ENCODE data around the gene ARHGEF19.
"Not testable (repeated sequence)": the region's sequence is repeated elsewhere in the genome, so short reads cannot be mapped to it uniquely, and the experiment has no call there.

Gene ARHGEF19

DNA sequence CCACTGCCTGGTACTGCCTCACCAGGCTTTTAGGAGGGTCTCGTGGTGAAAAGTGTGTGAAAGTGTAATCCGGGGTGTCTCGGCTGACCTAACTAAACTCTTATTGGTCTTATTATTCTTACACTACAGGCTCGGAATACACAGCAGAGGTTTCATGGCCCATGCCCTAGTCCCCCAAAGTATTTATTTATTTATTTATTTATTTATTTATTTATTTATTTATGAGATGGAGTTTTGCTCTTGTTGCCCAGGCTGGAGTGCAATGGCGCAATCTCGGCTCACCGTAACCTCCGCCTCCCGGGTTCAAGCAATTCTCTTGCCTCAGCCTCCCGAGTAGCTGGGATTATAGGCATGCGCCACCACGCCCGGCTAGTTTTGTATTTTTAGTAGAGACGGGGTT, 2.8 kb upstream of the ARHGEF19 start:
- H3K79me1 ChIP-seq (ENCODE audit: low read length), result peaks cover 12% of the 10 kb centered on the region
- not testable (repeated sequence) for H3K27ac ChIP-seq (ENCODE audit: low read depth, low read length); H4K8ac ChIP-seq (ENCODE audit: low read depth, low read length); H2BK120ac ChIP-seq (ENCODE audit: insufficient read depth, low read length, poor library complexity); H4K12ac ChIP-seq (ENCODE audit: low read depth, low read length); H3K9ac ChIP-seq (ENCODE audit: low read length); H3K79me2 ChIP-seq (ENCODE audit: control insufficient read depth, insufficient read depth, low read length, poor library complexity); H2BK5ac ChIP-seq (ENCODE audit: low read depth, low read length, poor library complexity); H3K36me3 ChIP-seq (ENCODE audit: control insufficient read depth in 1 of 2, insufficient read depth in 2 of 2, low read length in 2 of 2); H2BK12ac ChIP-seq (ENCODE audit: low read length); H3K9me3 ChIP-seq (ENCODE audit: insufficient read depth, low read depth, low read length); H4K91ac ChIP-seq (ENCODE audit: low read depth, low read length); H3K23ac ChIP-seq (ENCODE audit: low read length); H3K4ac ChIP-seq (ENCODE audit: low read depth, low read length); DNase-seq; H3K18ac ChIP-seq (ENCODE audit: low read length); H2AK5ac ChIP-seq (ENCODE audit: low read length); H3K4me3 ChIP-seq (ENCODE audit: low read depth, low read length); H3K4me2 ChIP-seq (ENCODE audit: low read length); H2AFZ ChIP-seq (ENCODE audit: insufficient read depth, low read length, poor library complexity); H3K27me3 ChIP-seq (ENCODE audit: insufficient read depth, low read length); H3K14ac ChIP-seq (ENCODE audit: low read length)
- peaks cover 28 to 34% of the 10 kb centered on the region in 2 experiments for H3K4me1 ChIP-seq (ENCODE audit: control insufficient read depth in 1 of 2, insufficient read depth in 2 of 2, low read length in 2 of 2)
- no CpG with 5 or more reads among the region's 14 CpGs for WGBS (ENCODE audit: extremely low coverage, insufficient coverage, insufficient read length)

DNA sequence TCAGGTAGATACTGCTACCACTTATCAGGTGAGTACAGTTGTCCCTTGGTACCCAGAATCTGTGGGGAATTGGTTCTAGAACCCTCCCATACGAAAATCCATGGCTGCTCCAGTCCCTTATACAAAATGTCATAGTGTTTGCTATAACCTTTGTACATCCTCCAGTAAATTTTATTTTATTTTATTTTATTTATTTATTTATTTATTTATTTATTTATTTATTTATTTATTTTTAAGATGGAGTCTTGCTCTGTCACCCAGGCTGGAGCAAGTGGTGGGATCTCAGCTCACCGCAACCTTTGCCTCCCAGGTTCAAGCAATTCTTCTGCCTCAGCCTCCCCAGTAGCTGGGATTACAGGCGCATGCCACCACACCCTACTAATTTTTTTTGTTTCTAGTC, 1.1 kb upstream of the ARHGEF19 start:
- not testable (repeated sequence) for DNase-seq; H3K9ac ChIP-seq (ENCODE audit: low read length); H3K23ac ChIP-seq (ENCODE audit: low read length); H3K14ac ChIP-seq (ENCODE audit: low read length); H3K27me3 ChIP-seq (ENCODE audit: insufficient read depth, low read length); H3K4me3 ChIP-seq (ENCODE audit: low read depth, low read length); H2AFZ ChIP-seq (ENCODE audit: insufficient read depth, low read length, poor library complexity); H3K9me3 ChIP-seq (ENCODE audit: insufficient read depth, low read depth, low read length); H2BK12ac ChIP-seq (ENCODE audit: low read length); H3K4me2 ChIP-seq (ENCODE audit: low read length); H4K12ac ChIP-seq (ENCODE audit: low read depth, low read length); H3K36me3 ChIP-seq (ENCODE audit: control insufficient read depth in 1 of 2, insufficient read depth in 2 of 2, low read length in 2 of 2); H3K27ac ChIP-seq (ENCODE audit: low read depth, low read length); H2BK5ac ChIP-seq (ENCODE audit: low read depth, low read length, poor library complexity); H2AK5ac ChIP-seq (ENCODE audit: low read length); H3K18ac ChIP-seq (ENCODE audit: low read length); H3K4ac ChIP-seq (ENCODE audit: low read depth, low read length); H2BK120ac ChIP-seq (ENCODE audit: insufficient read depth, low read length, poor library complexity); H4K8ac ChIP-seq (ENCODE audit: low read depth, low read length); H4K91ac ChIP-seq (ENCODE audit: low read depth, low read length); H3K79me2 ChIP-seq (ENCODE audit: control insufficient read depth, insufficient read depth, low read length, poor library complexity)
- H3K79me1 ChIP-seq (ENCODE audit: low read length), result peaks cover 12% of the 10 kb centered on the region
- no CpG with 5 or more reads among the region's 3 CpGs for WGBS (ENCODE audit: extremely low coverage, insufficient coverage, insufficient read length)
- H3K4me1 ChIP-seq (ENCODE audit: control insufficient read depth in 1 of 2, insufficient read depth in 2 of 2, low read length in 2 of 2), result peaks cover 28 to 34% of the 10 kb centered on the region in 2 experiments

DNA sequence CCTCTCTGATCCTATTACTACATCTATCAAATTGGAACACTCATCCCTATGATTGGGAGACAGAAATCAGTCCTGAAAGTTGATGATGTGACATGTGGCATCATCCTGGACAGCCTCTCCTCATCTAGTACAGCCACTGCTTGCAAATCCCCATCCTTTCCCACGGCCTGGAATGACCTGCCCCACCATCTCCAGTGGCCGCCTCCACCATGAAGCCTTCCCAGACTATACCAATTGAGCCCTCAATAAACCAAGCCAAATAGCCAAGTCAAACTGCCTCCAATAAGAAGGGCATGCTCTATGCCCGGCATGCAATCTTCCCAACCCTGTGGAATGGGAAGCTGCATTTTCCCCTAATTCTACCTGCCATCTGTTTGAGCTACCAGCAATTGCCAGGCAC, 561 bp upstream of the ARHGEF19 start:
- Histone ChIP-seq H3K18ac (ENCODE audit: low read length) (no peak overlapping the region), H2AFZ (ENCODE audit: insufficient read depth, low read length, poor library complexity) (no peak overlapping the region), H3K27me3 (ENCODE audit: insufficient read depth, low read length) (no peaks in the 10 kb centered on the region), H3K14ac (ENCODE audit: low read length) (no peak overlapping the region), H3K9ac (ENCODE audit: low read length) (no peak overlapping the region), H4K91ac (ENCODE audit: low read depth, low read length) (peak overlapping the region; percentile 38), H3K9me3 (ENCODE audit: insufficient read depth, low read depth, low read length) (peaks cover 3% of the 10 kb centered on the region), H2BK120ac (ENCODE audit: insufficient read depth, low read length, poor library complexity) (peak overlapping the region; percentile 16), H3K79me1 (ENCODE audit: low read length) (peaks cover 12% of the 10 kb centered on the region), H3K27ac (ENCODE audit: low read depth, low read length) (no peak overlapping the region), H3K4me2 (ENCODE audit: low read length) (peak overlapping the region; percentile 67), H4K8ac (ENCODE audit: low read depth, low read length) (peak overlapping the region; percentile 5), H2BK5ac (ENCODE audit: low read depth, low read length, poor library complexity) (peak overlapping the region; percentile 15), H2AK5ac (ENCODE audit: low read length) (peak overlapping the region; percentile 1), H3K79me2 (ENCODE audit: control insufficient read depth, insufficient read depth, low read length, poor library complexity) (peaks cover 4% of the 10 kb centered on the region), H2BK12ac (ENCODE audit: low read length) (peak overlapping the region; percentile 1), H3K4me3 (ENCODE audit: low read depth, low read length) (no peak overlapping the region), H3K4me1 (ENCODE audit: control insufficient read depth in 1 of 2, insufficient read depth in 2 of 2, low read length in 2 of 2) (peaks cover 28 to 34% of the 10 kb centered on the region in 2 experiments), H3K36me3 (ENCODE audit: control insufficient read depth in 1 of 2, insufficient read depth in 2 of 2, low read length in 2 of 2) (no peaks in the 10 kb centered on the region), H3K4ac (ENCODE audit: low read depth, low read length) (no peak overlapping the region), H3K23ac (ENCODE audit: low read length) (no peak overlapping the region), H4K12ac (ENCODE audit: low read depth, low read length) (no peak overlapping the region)
- DNase-seq, result no peak
- no CpG with 5 or more reads among the region's 3 CpGs for whole genome bisulfite sequencing (ENCODE audit: extremely low coverage, insufficient coverage, insufficient read length)

DNA sequence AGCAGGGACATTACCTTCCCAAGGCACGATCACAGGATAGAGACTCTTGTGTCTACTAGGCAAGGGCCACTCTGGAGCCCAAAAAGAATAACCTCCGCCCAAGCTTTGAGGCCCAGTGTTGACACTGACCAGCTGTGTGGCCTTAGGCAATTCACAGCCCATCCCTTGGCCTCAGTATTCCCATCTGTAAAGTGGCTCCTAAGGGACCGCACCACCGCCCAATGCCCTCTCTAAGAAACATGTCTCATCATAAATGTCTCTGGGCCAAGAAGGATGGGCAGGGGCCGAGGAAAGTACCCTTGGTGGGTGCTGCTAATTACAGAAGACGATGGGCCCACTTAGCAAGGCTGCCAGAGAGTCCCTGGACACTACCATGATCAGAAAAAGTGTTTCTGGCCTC, 628 bp downstream of the ARHGEF19 start:
- no peak for DNase-seq
- H3K9ac ChIP-seq (ENCODE audit: low read length), result peak overlapping the region; percentile 64
- H2BK120ac ChIP-seq (ENCODE audit: insufficient read depth, low read length, poor library complexity), result peak overlapping the region; percentile 72
- H3K36me3 ChIP-seq (ENCODE audit: control insufficient read depth in 1 of 2, insufficient read depth in 2 of 2, low read length in 2 of 2), result no peaks in the 10 kb centered on the region
- H4K8ac ChIP-seq (ENCODE audit: low read depth, low read length), result peak overlapping the region; percentile 72
- peak overlapping the region; percentile 37 for H2BK12ac ChIP-seq (ENCODE audit: low read length)
- peak overlapping the region; percentile 94 for H4K91ac ChIP-seq (ENCODE audit: low read depth, low read length)
- peak overlapping the region; percentile 68 for H2AFZ ChIP-seq (ENCODE audit: insufficient read depth, low read length, poor library complexity)
- H4K12ac ChIP-seq (ENCODE audit: low read depth, low read length), result peak overlapping the region; percentile 75
- H3K27me3 ChIP-seq (ENCODE audit: insufficient read depth, low read length), result no peaks in the 10 kb centered on the region
- H3K23ac ChIP-seq (ENCODE audit: low read length), result no peak overlapping the region
- peak overlapping the region; percentile 75 for H2AK5ac ChIP-seq (ENCODE audit: low read length)
- peaks cover 1% of the 10 kb centered on the region for H3K9me3 ChIP-seq (ENCODE audit: insufficient read depth, low read depth, low read length)
- H3K18ac ChIP-seq (ENCODE audit: low read length), result peak overlapping the region; percentile 89
- no CpG with 5 or more reads among the region's 6 CpGs for WGBS (ENCODE audit: extremely low coverage, insufficient coverage, insufficient read length)
- peaks cover 4% of the 10 kb centered on the region for H3K79me2 ChIP-seq (ENCODE audit: control insufficient read depth, insufficient read depth, low read length, poor library complexity)
- peak overlapping the region; percentile 38 for H3K4me3 ChIP-seq (ENCODE audit: low read depth, low read length)
- no peak overlapping the region for H3K27ac ChIP-seq (ENCODE audit: low read depth, low read length)
- peak overlapping the region; percentile 45 for H2BK5ac ChIP-seq (ENCODE audit: low read depth, low read length, poor library complexity)
- peak overlapping the region; percentile 63 for H3K14ac ChIP-seq (ENCODE audit: low read length)
- peak overlapping the region; percentile 26 for H3K4ac ChIP-seq (ENCODE audit: low read depth, low read length)
- H3K4me1 ChIP-seq (ENCODE audit: control insufficient read depth in 1 of 2, insufficient read depth in 2 of 2, low read length in 2 of 2), result peaks cover 26 to 31% of the 10 kb centered on the region in 2 experiments
- peaks cover 18% of the 10 kb centered on the region for H3K79me1 ChIP-seq (ENCODE audit: low read length)
- H3K4me2 ChIP-seq (ENCODE audit: low read length), result peak overlapping the region; percentile 67

All from trophoblast cell (in vitro differentiated cells and primary cell).